ENCODE measurements around the gene AQP6.
"Not testable (repeated sequence)": the region's sequence is repeated elsewhere in the genome, so short reads cannot be mapped to it uniquely, and the experiment has no call there.

The AQP6 gene

DNA sequence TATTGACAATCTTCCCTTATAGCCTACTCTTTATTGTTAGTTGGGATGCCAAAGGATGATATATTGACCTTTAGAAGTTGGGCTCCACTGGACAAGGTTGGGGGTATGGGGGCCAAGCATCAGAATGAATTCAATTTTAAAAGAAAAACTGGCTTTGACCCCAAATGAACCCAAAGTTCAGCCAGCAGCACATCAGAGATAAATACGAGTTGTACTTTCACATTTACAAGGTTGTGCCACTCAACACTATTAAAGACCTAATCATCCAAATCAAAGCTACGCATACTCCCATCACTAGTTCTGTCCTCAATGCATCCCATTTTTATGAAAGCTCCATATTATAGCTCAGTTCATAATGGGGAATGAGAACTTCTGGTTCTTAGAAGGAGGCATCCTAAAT, 16.7 kb downstream of the AQP6 start:
- not testable (repeated sequence) for DNase-seq (ENCODE audit: low read depth in 1 of 2, low spot score in 1 of 2)

DNA sequence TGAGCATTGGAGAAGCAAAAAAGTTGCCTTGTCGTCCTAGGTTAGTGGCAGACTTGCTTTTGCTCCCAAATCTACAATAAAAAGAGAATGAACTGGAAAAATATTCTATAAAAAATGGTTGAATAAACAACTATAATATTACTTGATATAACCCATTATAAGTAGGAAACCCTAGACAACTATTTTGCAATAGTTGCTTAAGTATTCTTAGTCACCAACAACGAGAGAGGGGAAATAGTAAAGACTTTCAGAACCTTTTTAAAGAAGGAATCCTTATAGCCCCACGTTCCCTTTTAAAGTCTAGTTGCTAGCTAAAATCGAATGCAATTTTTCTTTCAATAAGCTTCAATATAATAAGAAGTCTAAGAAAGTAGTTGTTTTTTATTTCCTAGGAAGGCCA, 17.5 kb downstream of the AQP6 start:
- no peak for DNase-seq (ENCODE audit: low read depth in 1 of 2, low spot score in 1 of 2)

GRCh38 chr12:49998453-49998852, 25.7 kb downstream of the AQP6 start:
- no peak for DNase-seq (ENCODE audit: low read depth in 1 of 2, low spot score in 1 of 2)

DNA sequence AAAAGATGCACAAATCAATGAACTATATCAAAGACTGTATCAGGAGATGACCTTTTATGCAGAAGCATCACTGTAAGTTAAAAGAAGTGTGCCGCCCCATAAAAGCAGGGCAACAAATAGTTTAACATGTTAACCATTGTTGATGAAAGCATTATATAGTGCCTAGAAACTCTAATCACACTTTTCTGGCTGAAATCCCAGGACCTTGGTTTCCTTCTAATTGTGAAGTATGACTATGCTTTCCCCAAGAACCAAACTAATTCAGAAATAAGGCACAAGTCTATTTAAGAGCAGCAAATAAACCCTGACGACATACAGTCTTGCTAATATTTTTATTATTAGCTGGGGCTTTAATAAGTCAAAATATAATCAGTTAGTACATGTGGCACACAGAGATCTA, 30.8 kb downstream of the AQP6 start:
- no peak for DNase-seq (ENCODE audit: low read depth in 1 of 2, low spot score in 1 of 2)

DNA sequence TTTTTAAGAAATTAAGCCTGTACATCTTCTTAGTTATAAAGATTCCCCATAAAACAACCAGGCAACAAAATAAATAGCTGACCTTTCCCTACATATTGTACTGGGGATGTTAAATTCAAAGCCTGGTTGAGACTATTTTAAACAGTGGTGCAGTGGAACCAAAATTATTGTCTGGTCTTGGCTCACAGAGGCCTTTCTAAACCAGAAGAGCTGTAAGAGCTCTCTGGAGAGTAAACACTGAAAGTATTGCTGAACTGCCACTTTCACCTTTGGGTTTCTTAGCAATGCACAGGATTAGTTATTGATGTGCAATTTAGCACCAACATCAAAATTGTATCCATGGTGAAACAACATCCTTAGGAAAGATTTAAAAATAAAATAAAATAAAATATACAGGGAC, 31.9 kb downstream of the AQP6 start:
- DNase-seq (ENCODE audit: low read depth in 1 of 2, low spot score in 1 of 2), result no peak

- no peak for DNase-seq (ENCODE audit: low read depth in 1 of 2, low spot score in 1 of 2)
These were observed 32.4 kb downstream of the AQP6 start for GRCh38 chr12:50005175-50005574.

DNA sequence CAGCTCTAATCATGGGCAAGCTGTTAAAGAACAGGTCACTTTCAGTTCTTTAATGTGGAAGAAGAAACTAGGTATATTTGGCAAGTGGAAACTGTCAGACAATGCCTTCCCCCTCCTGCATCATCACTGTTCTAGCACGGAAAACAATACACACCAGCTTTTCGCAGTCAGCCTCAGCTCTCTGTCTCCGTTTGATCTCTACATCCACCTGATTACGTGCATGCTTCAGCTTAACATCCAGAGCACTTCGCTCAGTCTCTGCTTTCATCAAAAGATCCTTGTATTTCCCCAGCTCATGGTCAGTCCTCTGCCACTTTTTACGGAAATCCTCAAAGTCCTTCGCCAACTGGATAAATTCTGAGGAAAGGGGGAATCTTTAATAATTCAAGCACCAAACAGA, 33.5 kb downstream of the AQP6 start:
- no peak for DNase-seq (ENCODE audit: low read depth in 1 of 2, low spot score in 1 of 2)

GRCh38 chr12:50006754-50007442, 34.2 kb downstream of the AQP6 start:
- DNase-seq (ENCODE audit: low read depth in 1 of 2, low spot score in 1 of 2), result no peak

GRCh38 chr12:50013361-50014147, 40.8 kb downstream of the AQP6 start:
- no peak for DNase-seq (ENCODE audit: low read depth in 1 of 2, low spot score in 1 of 2)

- DNase-seq (ENCODE audit: low read depth in 1 of 2, low spot score in 1 of 2), result no peak
These were observed 41.6 kb downstream of the AQP6 start for GRCh38 chr12:50014342-50014741.

DNA sequence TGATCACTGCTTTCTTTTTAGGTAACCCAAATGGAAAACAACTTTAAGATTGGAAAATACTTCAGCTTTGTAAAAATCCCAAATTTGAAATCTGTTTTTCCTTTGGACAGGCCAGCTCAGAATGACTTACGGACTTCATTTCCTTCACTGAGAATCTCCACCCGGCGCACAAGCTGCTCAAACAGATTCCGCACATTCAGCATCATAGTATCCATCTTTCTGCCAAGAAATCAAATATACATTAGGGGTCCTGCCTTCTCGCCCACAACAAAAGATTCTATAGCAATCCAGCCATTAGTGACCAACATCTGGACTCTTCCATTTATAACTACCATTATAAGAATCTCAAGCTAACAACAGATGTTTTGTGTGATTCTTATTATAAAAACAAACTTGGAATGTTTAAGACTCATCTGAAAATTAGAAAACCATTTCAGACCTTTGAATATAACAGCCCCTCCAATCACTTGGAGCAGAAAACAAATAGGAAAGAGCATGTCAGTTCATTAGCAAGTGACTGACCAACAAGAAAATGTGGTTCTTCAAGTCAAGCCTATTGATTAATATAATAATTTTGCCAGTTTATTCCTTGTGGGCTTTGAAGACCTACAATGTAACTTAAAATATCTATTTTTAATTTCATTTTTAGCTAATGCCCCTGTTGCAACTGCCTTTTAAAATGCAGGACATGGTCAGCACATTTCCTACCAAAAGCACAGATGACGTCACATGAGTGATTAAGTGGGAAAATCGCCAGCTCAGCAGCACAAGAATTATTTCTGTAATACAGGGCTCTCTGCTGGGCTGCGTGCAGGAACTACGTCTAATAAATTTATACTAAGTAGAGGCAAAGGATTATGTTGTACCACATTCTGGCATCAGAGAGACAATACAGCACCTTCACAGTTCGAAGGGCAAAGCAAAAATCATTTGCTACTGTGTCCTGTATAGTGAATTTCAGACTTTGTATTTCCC, 44.0 kb downstream of the AQP6 start:
- DNase-seq (ENCODE audit: low read depth in 1 of 2, low spot score in 1 of 2), result no peak

- no peak for DNase-seq (ENCODE audit: low read depth in 1 of 2, low spot score in 1 of 2)
These were observed 44.9 kb downstream of the AQP6 start for GRCh38 chr12:50017641-50018040.

GRCh38 chr12:50018154-50018553, 45.4 kb downstream of the AQP6 start:
- DNase-seq (ENCODE audit: low read depth in 1 of 2, low spot score in 1 of 2), result no peak

GRCh38 chr12:50018968-50019367, 46.2 kb downstream of the AQP6 start:
- DNase-seq (ENCODE audit: low read depth in 1 of 2, low spot score in 1 of 2), result no peak

GRCh38 chr12:50019524-50019923, 46.8 kb downstream of the AQP6 start:
- DNase-seq (ENCODE audit: low read depth in 1 of 2, low spot score in 1 of 2), result no peak

- no peak for DNase-seq (ENCODE audit: low read depth in 1 of 2, low spot score in 1 of 2)
These were observed 48.3 kb downstream of the AQP6 start for GRCh38 chr12:50021031-50021430.

GRCh38 chr12:50022903-50023302, 50.2 kb downstream of the AQP6 start:
- no peak for DNase-seq (ENCODE audit: low read depth in 1 of 2, low spot score in 1 of 2)

GRCh38 chr12:50024227-50024626, 51.5 kb downstream of the AQP6 start:
- DNase-seq (ENCODE audit: low read depth in 1 of 2, low spot score in 1 of 2), result no peak

GRCh38 chr12:50024805-50025186, 52.0 kb downstream of the AQP6 start:
- DNase-seq (ENCODE audit: low read depth in 1 of 2, low spot score in 1 of 2), result no peak

- DNase-seq (ENCODE audit: low read depth in 1 of 2, low spot score in 1 of 2), result peak; percentile 79 to 88
These were observed 52.7 kb downstream of the AQP6 start, which contains the start of gene RACGAP1 for GRCh38 chr12:50025187-50026059. Gene RACGAP1 (minus strand): TSS chr12:50025494. CDS start chr12:50016715, 8,779 bp downstream.
